Esophagus squamous epithelium (tissue), 5 donors: ENCODE results near the gene SLC2A13. TPM values are rescaled to one million over a fixed set of nuclear protein-coding genes. Genes with fewer than 3 reads are reported as not detected.
"Not testable (repeated sequence)": the region's sequence is repeated elsewhere in the genome, so short reads cannot be mapped to it uniquely, and the experiment has no call there.

Experiments
- DNase-seq: peaks from one replicate; lab custom pipeline; 2025; lab: John Stamatoyannopoulos, UW
- H3K27ac ChIP-seq, 4 donors: fragments of 200-600 bp; sonication (generic); one replicate each; pipeline ENCODE4 v1.5.1; 2016 to 2019; ENCODE audit warnings: mild to moderate bottlenecking in 1 of 4
- H3K27me3 ChIP-seq, 4 donors: fragments of 200-600 bp; sonication (generic); 1 replicate in 3 of 4; 2 replicates in 1 of 4; pipeline versions ENCODE4 v1.5.1 to v1.6.0; 2017 to 2021; ENCODE audit warnings: antibody characterized with exemption in 1 of 4
- H3K36me3 ChIP-seq, 3 donors: fragments of 200-600 bp; sonication (generic); one replicate each; pipeline ENCODE4 v1.5.1; 2016 to 2019
- H3K4me1 ChIP-seq, 3 donors: fragments of 200-600 bp; sonication (generic); one replicate each; pipeline ENCODE4 v1.5.1; 2017 to 2019
- H3K4me3 ChIP-seq, 4 donors: fragments of 200-600 bp; sonication (generic); 1 replicate in 3 of 4; 2 replicates in 1 of 4; pipeline ENCODE4 v1.5.1; 2016 to 2019; ENCODE audit warnings: mild to moderate bottlenecking in 2 of 4, moderate library complexity in 1 of 4
- H3K9me3 ChIP-seq, 3 donors: fragments of 200-600 bp; sonication (generic); one replicate each; pipeline ENCODE4 v1.5.1; 2016 to 2019
- CTCF ChIP-seq, 6 experiments: fragments of 450-650 bp in 4 of 6; fragments of 200-600 bp in 2 of 6; sonication (generic) in 2 of 6; IDR thresholded peaks; one replicate each; pipeline ENCODE4 v1.5.1; 2016 to 2019; ENCODE audit warnings: antibody characterized with exemption in 6 of 6, mild to moderate bottlenecking in 4 of 6, moderate library complexity in 4 of 6
- POLR2A ChIP-seq, 4 donors: fragments of 450-650 bp; IDR thresholded peaks; one replicate each; pipeline ENCODE4 v1.6.1; 2017; ENCODE audit warnings: antibody characterized with exemption in 4 of 4, mild to moderate bottlenecking in 4 of 4, moderate library complexity in 3 of 4
- WGBS, 2 donors: methylation state at CpG; one replicate each; pipeline ENCODE4 v1.1.5; 2018; 5-methylcytosine and 5-hydroxymethylcytosine counted together
- intact Hi-C: fragments of 100-400 bp; cut with DNase I; formaldehyde crosslinking; loops from one replicate; pipeline ENCODE4 v1.15.0; 2022
- total RNA-seq, 4 donors: library from RNA; depleted of rRNA; stranded (reverse); fragments of >200 nt; gene quantifications; one replicate each; pipeline ENCODE4 v1.1.0, GENCODE V29; 2016
- donor health status: DM: yes; HTN: yes; CAD: no.

SLC2A13 gene
- total RNA-seq, 4 donors from 2014 or later: 2.6 to 10.5 (median 4.0) TPM

- H3K36me3 ChIP-seq: no peaks in the 10 kb centered on the region
- no peak overlapping the region for H3K4me3 ChIP-seq
- no peaks in the 10 kb centered on the region for H3K27me3 ChIP-seq
- no peak overlapping the region for H3K27ac ChIP-seq
- 57 to 88% methylated on average over 1 of the region's 1 CpG for WGBS, 2 donors
- H3K4me1 ChIP-seq: peaks cover 0 to under 1% (median 0%) of the 10 kb centered on the region in 3 donors
- TF ChIP-seq POLR2A (IDR thresholded peaks at IDR 0.05) (no peak), CTCF (IDR thresholded peaks at IDR 0.05) (no peak)
- intact Hi-C loops: no loop called here
- no peak for DNase-seq
- H3K9me3 ChIP-seq: no peaks in the 10 kb centered on the region
These were observed 56.6 kb downstream of the SLC2A13 start for GRCh38 chr12:40049268-40049667.

GRCh38 chr12:40047002-40047401 is 58.9 kb downstream of the SLC2A13 start:
- DNase-seq, H3K4me1 ChIP-seq, H3K9me3 ChIP-seq, H3K27ac ChIP-seq, H3K36me3 ChIP-seq, intact Hi-C loops, H3K4me3 ChIP-seq, H3K27me3 ChIP-seq: not testable (repeated sequence)
- 71 to 83% methylated on average over 3 of the region's 3 CpGs for WGBS, 2 donors

- 58 to 75% methylated on average over 2 of the region's 2 CpGs for WGBS, 2 donors
- Histone ChIP-seq H3K36me3 (no peaks in the 10 kb centered on the region), H3K4me1 (no peaks in the 10 kb centered on the region), H3K27me3 (no peaks in the 10 kb centered on the region), H3K27ac (no peak overlapping the region), H3K9me3 (no peaks in the 10 kb centered on the region), H3K4me3 (no peak overlapping the region)
- intact Hi-C loops: no loop called here
- no peak for DNase-seq
- no peak for TF ChIP-seq CTCF (IDR thresholded peaks at IDR 0.05)
- TF ChIP-seq POLR2A (IDR thresholded peaks at IDR 0.05): no peak
These were observed 60.2 kb downstream of the SLC2A13 start for GRCh38 chr12:40045656-40046055.

- no peaks in the 10 kb centered on the region for H3K9me3 ChIP-seq
- TF ChIP-seq CTCF (IDR thresholded peaks at IDR 0.05) (no peak), POLR2A (IDR thresholded peaks at IDR 0.05) (no peak)
- no peak overlapping the region for H3K4me3 ChIP-seq
- no peaks in the 10 kb centered on the region for H3K36me3 ChIP-seq
- no peak for DNase-seq
- no peaks in the 10 kb centered on the region for H3K4me1 ChIP-seq
- no peak overlapping the region for H3K27ac ChIP-seq
- no peaks in the 10 kb centered on the region for H3K27me3 ChIP-seq
- intact Hi-C loops: no loop called here
These were observed 61.5 kb downstream of the SLC2A13 start for GRCh38 chr12:40044396-40044795.

GRCh38 chr12:40039598-40039997 is 66.3 kb downstream of the SLC2A13 start:
- intact Hi-C loops: no loop called here
- no peaks in the 10 kb centered on the region for H3K27me3 ChIP-seq
- no peaks in the 10 kb centered on the region for H3K4me1 ChIP-seq
- no peak overlapping the region for H3K4me3 ChIP-seq
- WGBS, 2 donors: 44 to 65% methylated on average over 1 of the region's 1 CpG
- DNase-seq: no peak
- H3K9me3 ChIP-seq: no peaks in the 10 kb centered on the region
- no peak overlapping the region for H3K27ac ChIP-seq
- no peak for TF ChIP-seq POLR2A (IDR thresholded peaks at IDR 0.05)
- TF ChIP-seq CTCF (IDR thresholded peaks at IDR 0.05): no peak
- H3K36me3 ChIP-seq: no peaks in the 10 kb centered on the region

GRCh38 chr12:40038619-40039018 is 67.3 kb downstream of the SLC2A13 start:
- Histone ChIP-seq H3K27ac (no peak overlapping the region), H3K4me3 (no peak overlapping the region), H3K27me3 (no peaks in the 10 kb centered on the region), H3K4me1 (no peaks in the 10 kb centered on the region), H3K36me3 (no peaks in the 10 kb centered on the region), H3K9me3 (no peaks in the 10 kb centered on the region)
- DNase-seq: no peak
- intact Hi-C loops: no loop called here
- WGBS, 2 donors: 82 to 83% methylated on average over 2 to 3 of the region's 3 CpGs
- TF ChIP-seq CTCF (IDR thresholded peaks at IDR 0.05): no peak
- TF ChIP-seq POLR2A (IDR thresholded peaks at IDR 0.05): no peak
